ENCODE results near the gene CIAO1.
"Not testable (repeated sequence)": the region's sequence is repeated elsewhere in the genome, so short reads cannot be mapped to it uniquely, and the experiment has no call there.

The CIAO1 gene

DNA sequence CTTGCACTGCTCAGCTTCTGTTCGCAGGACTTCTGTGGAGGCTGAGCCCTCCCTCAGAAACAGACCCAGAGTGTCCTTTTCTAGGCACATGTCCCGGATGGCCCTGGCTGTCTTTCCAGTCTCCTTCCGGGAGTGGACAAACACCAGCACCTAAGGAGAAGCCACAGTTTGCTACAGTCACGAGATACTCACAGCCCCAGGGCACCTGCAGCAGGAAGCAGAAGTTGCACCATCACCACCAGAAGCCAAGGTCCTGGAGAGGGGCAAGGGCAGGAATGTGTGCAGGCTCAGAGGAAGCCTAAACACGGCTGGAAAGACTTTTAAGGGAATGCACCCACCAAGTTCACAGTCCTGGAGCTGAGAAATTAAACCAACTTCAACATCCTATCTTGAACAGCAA lies 25.7 kb downstream of the CIAO1 start:
- no peak for DNase-seq

DNA sequence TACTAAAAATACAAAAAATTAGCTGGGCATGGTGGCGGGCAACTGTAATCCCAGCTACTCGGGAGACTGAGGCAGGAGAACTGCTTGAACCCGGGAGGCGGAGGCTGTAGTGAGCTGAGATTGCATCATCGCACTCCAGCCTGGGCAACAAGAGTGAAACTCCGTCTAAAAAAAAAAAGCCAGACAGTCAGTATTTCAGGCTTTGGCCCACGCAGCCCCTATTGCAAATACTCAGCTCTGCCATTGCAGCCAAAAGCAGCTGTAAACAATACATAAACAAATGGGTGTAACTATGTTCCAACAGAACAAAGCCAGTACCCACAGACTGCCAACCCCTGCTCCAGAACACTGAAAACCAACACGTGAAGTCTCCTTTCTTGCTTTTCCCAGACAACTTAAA lies 28.2 kb downstream of the CIAO1 start:
- DNase-seq: not testable (repeated sequence)

DNA sequence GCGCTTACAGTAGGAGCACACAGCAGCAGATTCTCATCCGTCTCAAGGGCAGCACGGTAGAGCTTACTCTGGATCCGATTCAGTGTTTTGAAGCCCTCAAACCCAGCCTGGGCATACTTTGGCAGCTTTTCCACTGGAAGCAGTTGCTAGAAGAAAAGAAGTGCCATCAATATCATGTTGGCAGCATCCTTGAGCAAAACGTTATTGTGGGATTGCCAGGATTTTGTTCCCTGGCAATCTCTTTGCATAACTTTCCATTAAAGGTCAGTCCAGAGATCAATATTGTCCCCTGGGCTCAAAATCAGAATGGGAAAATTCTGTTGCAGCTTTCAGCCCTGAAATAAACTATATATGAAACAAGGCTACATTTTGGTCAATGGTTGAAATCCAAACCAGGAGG lies 30.9 kb downstream of the CIAO1 start:
- no peak for DNase-seq

DNA sequence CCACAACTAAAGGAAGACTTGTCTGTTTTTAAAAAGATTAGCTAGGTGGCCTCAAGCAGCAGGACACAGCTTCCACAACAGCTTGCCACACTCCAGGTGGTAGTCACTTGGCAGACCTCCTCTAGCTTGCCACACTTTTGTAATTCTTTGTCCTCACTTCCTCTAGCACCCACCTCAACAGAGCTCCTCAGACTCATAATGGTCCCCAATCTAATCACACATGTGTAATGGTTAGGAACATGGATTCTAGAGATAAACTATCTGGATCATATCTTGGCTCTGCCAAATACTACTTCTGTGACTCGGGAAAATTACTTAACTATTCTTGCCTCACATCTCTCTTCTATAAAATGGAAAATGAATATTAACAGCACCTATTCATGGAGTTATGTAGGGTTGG lies 35.8 kb downstream of the CIAO1 start:
- DNase-seq: no peak

DNA sequence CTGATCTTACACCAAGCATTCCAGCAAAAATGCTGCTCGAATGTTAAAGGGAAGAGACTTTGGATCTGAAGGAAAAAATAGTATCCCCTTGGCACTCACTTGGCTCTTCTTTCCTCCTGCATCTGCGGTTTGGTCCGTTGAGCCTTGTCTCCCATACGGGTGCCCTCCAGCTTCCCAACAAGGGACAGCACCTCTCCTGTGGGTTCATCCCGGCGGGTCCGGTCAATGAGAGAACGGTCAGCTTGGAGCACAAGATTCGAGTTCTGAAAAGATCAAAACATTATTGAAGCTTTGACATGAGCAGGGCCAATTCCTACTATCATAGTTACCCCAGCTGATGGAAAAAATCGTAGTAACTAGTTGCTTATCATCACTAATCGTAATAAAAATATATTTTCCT lies 38.6 kb downstream of the CIAO1 start:
- no peak for DNase-seq

DNA sequence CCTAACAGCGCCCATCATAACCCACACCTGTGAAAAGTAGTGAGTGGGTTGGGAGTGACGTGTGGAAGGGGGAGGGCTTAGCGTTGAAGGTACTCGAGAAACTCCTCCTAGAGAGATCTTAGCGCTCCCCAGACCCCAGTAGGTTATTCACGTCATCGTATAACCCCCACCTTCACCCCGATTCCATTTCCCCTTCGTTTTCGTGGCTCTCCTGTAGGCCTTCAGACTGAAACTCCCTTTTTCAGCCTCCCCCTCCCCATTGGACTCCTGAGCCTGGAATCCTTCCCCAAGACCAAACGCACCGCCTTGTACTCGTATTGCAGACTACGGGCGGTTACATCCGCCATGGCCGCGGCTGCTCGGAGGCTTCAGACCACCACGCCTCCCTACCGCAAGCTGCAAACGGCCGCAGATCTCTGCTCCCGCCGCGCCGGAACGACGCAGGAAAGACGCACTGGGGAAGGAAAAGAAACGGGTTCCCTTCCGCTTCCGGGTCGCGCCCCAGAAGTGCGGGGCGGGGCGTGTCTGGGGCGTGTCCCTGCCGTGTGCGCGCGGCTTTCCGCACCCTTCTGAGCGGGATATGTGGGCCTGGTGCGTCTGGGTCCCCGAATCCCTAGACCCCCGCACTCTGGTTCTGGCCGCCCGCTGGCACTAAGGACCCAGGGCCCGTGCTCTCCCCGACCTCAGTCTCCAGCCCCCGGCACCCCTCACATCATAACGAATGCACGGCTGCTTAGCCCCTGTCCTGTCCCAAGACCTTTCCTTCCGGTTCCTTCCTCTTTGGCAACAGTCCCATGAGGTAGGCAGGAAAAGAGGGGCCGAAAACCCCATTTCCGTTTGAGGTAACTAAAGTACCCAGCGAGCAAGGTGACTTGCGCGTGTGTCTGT lies 39.3 kb downstream of the CIAO1 start, which contains the start of gene SNRNP200:
Gene SNRNP200 (minus strand): TSS at position 456 of the 888 bp plus-strand sequence. CDS start 109 bp downstream, at position 347.
- DNase-seq: peak; percentile 84

DNA sequence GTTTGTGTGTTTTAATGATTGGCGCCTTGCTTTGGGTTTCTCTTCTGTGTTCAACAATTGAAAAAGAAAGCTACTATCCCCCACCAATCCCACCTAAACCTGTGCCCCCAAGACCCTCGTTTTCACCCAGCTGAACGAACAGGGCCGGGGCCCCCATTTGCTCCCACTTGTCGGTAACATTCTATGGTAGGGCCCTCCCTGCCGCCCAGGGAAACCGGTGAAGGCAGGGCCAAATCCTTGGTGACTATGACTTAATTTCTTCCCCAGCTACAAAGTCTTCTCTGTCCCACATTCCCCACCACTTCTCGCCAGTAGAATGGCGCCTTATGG lies 39.9 kb downstream of the CIAO1 start:
- DNase-seq: no peak

DNA sequence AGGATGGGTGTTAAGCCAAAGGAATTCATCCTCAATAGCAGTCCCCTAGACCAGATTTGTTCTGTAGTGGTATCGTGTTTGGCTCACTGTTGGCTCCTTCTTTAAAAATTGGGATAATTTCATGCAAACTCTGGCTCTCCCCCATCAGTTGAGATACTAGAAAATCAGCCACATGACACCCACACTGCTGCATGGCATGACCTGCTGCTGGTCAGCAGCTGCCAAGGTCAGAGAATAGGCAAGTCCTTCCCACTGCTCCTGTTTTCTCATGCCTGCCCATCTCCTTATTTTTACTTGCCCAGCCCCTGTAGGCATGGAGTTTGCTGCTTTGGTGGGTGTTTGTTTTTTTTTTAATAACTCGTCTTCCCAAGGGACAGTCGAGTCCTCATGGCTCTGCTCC lies 40.3 kb downstream of the CIAO1 start:
- no peak for DNase-seq

DNA sequence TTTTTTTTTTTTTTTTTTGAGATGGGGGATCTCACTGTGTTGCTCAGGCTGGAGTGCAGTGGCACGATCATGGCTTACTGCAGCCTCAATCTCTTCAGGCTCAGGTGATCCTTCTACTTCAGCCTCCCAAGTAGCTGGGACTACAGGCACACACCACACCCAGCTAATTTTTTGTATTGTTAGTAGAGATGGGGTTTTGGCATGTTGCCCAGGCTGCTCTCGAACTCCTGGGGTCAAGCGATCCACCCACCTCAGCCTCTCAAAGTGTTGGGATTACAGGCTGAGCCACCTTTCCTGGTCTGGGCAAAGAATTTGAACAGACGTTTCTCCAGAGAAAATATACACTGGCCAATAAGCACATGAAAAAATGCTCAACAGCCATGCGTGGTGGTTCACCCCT lies 42.2 kb downstream of the CIAO1 start:
- DNase-seq: no peak

DNA sequence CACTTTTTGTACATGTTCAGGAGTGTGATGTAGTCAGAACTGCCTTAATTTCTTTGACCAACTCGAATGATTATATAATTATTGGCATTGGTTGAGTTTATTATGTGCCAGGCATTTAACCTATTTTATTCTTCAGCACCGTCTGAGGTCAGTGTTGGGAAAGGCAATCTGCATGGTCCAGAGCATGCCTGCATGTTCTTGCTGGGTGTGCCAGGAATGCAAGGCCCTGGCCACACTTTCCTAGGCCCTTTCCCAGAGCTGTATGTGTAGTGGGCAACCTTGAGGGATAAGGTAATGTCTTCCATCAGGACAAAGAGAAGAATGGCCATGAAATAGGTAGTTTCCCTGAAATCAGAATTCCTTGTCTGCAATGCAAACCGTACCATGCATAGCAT lies 49.0 kb downstream of the CIAO1 start:
- DNase-seq: no peak

DNA sequence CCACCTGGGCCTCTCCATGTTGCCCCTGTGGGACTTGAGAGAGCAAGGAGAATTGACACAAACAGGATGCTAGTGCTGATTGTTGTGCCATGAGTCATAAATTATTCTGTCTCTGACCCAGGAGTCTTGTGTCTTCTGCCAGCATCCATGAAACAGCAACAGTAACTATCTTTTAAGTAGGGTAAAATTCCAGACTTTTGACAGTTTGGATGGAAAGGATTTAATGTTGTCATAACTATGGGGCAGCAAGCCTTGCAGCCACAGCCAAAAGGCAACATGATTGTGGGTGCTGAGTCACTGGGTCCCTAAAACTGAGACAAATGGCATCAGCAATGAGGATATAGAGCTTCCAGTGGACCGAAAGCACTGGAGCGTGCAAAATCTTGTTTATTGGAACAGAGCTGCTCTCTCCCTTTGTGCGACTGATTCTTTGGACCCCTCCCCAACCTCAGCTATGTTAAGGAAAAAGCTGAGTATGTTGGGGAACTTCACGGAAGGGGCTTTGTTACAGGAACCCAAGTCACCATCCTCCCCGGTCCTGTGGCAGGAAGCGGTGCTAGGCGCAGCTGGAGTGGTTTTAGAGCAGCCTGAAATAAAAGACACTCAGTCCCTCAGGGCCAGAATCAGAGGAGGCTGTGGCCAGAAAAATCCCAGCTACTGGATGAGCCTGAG lies 49.5 kb downstream of the CIAO1 start:
- DNase-seq: no peak

DNA sequence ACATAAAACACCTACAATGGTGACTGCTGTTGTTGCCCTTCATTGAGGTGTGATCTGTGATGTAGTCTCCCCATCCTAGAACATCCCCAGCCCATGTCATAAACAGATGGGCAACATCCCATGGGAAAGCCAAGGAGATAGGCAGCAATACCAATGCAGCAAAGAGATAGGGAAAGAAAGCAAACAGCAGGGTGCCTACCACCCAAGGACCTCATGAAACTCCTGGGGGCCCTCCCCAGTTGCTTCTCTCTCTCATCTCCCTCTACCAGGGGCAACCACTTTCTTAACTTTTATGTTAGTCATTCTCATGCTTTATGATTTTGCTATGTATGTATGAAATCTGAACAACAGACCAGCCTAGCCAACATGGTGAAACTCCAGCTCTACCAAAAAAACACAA lies 51.0 kb downstream of the CIAO1 start:
- no peak for DNase-seq

DNA sequence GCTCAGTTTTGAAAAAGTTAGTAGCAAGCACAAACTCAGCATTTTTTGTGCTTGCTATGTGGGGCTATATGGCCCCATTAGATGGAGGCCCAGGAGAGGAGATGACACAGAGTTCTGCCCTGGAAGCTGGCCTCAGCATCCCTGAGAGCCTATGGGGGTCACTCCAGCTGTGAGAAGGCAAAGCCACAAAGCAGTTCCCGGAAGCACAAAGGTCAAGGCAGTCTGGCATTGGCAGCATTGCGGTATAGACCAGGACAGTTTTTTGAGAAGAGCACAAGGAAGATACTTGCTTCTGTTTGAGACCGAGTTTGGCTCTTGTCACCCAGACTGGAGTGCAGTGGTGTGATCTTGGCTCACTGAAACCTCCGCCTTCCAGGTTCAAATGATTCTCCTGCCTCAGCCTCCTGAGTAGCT lies 51.6 kb downstream of the CIAO1 start:
- no peak for DNase-seq

DNA sequence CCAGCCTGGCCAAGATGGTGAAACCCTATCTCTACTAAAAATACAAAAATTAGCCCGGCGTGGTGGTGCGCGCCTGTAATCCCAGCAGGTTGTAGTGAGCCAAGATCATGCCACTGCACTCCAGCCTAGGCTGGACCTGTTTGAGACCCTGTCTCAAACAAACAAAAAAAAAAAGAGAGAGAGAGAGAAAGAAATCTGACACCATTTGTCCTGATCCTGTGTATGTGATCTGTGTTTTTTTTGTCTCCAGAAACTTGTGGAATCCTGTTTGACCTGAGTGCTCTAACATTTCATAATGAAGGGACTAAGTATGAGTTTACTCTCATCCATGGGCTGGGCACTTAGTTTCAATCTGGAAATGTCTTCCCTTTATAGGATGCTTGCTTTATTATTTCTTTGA lies 52.7 kb downstream of the CIAO1 start:
- DNase-seq: no peak

DNA sequence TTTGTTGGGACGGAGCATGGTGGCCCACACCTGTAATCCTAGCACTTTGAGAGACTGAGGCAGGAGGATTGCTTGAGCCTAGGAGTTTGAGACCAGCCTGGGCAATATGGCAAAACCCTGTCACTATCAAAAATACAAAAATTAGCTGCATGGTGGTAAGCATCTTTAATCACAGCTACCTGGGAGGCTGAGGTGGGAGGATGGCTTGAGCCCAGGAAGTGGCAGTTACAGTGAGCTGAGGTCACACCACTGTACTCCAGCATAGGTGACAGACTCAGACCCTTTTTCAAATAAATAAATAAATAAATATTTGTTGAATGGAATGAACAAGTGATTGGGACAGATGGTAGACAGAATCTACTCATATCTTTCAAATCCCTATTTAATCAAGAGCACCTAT lies 53.4 kb downstream of the CIAO1 start:
- DNase-seq: no peak

DNA sequence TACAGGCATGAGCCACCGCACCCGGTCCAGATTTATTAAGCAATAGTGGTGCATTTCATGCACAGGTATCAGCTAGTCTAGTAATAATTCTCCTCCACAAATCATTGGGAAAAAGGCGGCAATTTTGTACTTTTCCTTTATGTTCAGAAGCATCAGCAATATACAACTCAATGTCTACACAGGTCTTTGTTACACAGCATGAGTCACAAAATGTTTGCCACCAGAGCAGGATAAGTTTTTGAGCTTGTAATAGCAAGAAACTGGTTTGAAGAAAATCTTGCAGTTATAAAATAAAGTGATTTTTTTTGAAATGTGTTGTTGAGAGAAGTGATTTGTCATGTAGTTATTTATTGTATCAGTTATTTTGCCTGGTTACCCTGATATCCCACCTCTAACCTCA lies 54.3 kb downstream of the CIAO1 start:
- no peak for DNase-seq

DNA sequence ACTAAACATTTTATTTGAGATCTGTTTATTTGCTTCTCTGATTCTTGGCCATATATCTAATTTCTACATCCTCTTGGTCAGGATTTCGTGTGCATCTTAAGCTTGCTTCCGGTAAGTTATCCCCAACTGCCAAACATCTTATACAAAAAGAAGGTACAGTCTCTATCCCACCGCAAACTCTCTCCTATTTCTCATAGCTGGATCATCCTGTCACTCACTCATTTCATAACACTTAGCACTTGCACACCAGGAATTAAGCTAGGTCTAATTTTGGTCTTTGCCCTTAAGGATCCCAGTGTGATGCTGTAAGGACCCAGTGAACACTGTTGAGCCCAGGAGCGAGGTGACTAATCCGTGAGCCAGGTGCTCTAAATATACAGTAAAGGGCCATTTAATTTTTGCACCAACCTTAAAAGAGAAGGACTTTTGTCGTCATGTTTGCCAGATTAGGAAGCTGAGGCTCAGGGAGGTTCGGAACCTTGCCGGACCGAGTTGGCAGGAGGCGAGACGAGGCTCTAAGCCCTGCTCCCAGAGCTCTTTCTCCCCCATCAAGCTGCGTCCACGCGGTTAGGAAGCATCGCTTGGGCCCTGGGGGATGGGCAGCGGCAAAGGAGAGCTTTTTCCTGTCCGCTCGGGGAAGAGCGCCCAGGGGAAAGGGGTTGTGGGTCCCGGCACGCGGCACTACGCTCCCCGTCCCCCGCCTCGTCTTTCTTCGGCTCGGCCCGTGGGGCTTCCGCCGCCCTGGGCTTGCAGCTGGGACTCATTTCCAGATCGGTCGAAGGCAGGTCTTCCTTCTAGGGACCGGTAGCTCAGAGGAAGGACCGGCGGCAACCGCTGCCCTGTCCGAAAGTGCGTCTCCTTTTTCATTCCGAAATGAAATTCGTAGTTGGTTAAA lies 55.0 kb downstream of the CIAO1 start:
- DNase-seq: no peak
